ENCODE data around the gene IFIT1B.

The IFIT1B gene

DNA sequence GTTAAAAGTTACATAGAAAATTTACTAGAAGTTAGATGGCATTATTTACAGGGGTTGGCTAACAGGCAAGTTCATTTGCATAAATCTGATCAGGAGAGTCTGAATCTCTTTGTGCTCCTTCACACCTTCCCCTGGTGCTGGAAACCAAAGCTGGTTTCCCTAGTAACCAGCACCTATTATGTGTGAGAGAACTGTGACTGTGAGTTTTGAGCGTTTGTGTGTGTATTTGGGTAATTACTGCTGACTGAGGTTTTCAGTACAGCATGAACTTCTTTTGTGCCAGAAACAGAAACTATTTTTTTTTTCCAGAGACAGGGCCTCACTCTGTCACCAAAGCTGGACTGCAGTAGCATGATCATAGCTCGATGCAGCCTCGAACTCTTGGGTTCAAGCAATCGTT is 10.3 kb upstream of the IFIT1B start:
- Histone ChIP-seq H3K9me3 (ENCODE audit: control insufficient read depth, insufficient read depth, low read depth, low read length) (no peaks in the 10 kb centered on the region), H3K27ac (ENCODE audit: extremely low read depth, low read depth, low read length) (no peak overlapping the region), H3K4me3 (ENCODE audit: low read depth, low read length) (no peak overlapping the region), H3K36me3 (ENCODE audit: control insufficient read depth in 2 of 2, insufficient read depth in 1 of 2, low read length in 2 of 2) (no peaks in the 10 kb centered on the region), H3K4me1 (ENCODE audit: control insufficient read depth, insufficient read depth, low read length) (no peaks in the 10 kb centered on the region)
- CTCF ChIA-PET = interaction anchor here (0.5 kb wide), 1 partner anchor 22 kb away, joined by 3 read pairs; no protein-coding TSS in a partner anchor
- POLR2A ChIA-PET = no interaction called here
- TF ChIP-seq, protein P1, sequence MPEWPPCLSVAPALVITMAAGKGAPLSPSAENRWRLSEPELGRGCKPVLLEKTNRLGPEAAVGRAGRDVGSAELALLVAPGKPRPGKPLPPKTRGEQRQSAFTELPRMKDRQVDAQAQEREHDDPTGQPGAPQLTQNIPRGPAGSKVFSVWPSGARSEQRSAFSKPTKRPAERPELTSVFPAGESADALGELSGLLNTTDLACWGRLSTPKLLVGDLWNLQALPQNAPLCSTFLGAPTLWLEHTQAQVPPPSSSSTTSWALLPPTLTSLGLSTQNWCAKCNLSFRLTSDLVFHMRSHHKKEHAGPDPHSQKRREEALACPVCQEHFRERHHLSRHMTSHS (tag by site-specific recombination; IDR thresholded peaks at IDR 0.05) = no peak
- TF ChIP-seq, protein P2, sequence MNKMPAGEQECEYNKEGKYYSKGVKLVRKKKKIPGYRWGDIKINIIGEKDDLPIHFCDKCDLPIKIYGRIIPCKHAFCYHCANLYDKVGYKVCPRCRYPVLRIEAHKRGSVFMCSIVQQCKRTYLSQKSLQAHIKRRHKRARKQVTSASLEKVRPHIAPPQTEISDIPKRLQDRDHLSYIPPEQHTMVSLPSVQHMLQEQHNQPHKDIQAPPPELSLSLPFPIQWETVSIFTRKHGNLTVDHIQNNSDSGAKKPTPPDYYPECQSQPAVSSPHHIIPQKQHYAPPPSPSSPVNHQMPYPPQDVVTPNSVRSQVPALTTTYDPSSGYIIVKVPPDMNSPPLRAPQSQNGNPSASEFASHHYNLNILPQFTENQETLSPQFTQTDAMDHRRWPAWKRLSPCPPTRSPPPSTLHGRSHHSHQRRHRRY (tag by site-specific recombination; IDR thresholded peaks at IDR 0.05) = no peak
- TF ChIP-seq, protein P3, sequence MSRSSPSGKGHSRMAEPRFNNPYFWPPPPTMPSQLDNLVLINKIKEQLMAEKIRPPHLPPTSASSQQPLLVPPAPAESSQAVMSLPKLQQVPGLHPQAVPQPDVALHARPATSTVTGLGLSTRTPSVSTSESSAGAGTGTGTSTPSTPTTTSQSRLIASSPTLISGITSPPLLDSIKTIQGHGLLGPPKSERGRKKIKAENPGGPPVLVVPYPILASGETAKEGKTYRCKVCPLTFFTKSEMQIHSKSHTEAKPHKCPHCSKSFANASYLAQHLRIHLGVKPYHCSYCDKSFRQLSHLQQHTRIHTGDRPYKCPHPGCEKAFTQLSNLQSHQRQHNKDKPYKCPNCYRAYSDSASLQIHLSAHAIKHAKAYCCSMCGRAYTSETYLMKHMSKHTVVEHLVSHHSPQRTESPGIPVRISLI (tag by site-specific recombination; IDR thresholded peaks at IDR 0.05) = no peak
- TF ChIP-seq ZNF341 (tag by site-specific recombination; IDR thresholded peaks at IDR 0.05; ENCODE audit: low read depth) (no peak), ZNF239 (tag by site-specific recombination; IDR thresholded peaks at IDR 0.05) (no peak), ZNF48 (tag by site-specific recombination; IDR thresholded peaks at IDR 0.05) (no peak), ZNF133 (tag by site-specific recombination; IDR thresholded peaks at IDR 0.05) (no peak), ZBTB21 (tag by site-specific recombination; IDR thresholded peaks at IDR 0.05) (no peak), ZNF626 (tag by site-specific recombination; IDR thresholded peaks at IDR 0.05) (no peak), TCF7L2 (IDR thresholded peaks at IDR 0.05; ENCODE audit: borderline replicate concordance, low read depth, low read length) (no peak), ZNF19 (tag by site-specific recombination; IDR thresholded peaks at IDR 0.05; ENCODE audit: low read depth) (no peak), ZNF223 (tag by site-specific recombination; IDR thresholded peaks at IDR 0.05) (no peak), ZNF776 (tag by site-specific recombination; IDR thresholded peaks at IDR 0.05; ENCODE audit: borderline replicate concordance) (no peak), SCRT1 (tag by site-specific recombination; IDR thresholded peaks at IDR 0.05; ENCODE audit: borderline replicate concordance) (no peak)
- TF ChIP-seq, protein P4, sequence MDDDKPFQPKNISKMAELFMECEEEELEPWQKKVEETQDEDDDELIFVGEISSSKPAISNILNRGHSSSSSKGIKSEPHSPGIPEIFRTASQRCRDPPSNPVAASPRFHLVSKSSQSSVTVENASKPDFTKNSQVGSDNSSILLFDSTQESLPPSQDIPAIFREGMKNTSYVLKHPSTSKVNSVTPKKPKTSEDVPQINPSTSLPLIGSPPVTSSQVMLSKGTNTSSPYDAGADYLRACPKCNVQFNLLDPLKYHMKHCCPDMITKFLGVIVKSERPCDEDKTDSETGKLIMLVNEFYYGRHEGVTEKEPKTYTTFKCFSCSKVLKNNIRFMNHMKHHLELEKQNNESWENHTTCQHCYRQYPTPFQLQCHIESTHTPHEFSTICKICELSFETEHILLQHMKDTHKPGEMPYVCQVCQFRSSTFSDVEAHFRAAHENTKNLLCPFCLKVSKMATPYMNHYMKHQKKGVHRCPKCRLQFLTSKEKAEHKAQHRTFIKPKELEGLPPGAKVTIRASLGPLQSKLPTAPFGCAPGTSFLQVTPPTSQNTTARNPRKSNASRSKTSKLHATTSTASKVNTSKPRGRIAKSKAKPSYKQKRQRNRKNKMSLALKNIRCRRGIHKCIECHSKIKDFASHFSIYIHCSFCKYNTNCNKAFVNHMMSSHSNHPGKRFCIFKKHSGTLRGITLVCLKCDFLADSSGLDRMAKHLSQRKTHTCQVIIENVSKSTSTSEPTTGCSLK (tag by site-specific recombination; IDR thresholded peaks at IDR 0.05) = no peak
- TF ChIP-seq, protein P5, sequence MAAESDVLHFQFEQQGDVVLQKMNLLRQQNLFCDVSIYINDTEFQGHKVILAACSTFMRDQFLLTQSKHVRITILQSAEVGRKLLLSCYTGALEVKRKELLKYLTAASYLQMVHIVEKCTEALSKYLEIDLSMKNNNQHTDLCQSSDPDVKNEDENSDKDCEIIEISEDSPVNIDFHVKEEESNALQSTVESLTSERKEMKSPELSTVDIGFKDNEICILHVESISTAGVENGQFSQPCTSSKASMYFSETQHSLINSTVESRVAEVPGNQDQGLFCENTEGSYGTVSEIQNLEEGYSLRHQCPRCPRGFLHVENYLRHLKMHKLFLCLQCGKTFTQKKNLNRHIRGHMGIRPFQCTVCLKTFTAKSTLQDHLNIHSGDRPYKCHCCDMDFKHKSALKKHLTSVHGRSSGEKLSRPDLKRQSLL (tag by site-specific recombination; IDR thresholded peaks at IDR 0.05) = no peak
- TF ChIP-seq, protein P6, sequence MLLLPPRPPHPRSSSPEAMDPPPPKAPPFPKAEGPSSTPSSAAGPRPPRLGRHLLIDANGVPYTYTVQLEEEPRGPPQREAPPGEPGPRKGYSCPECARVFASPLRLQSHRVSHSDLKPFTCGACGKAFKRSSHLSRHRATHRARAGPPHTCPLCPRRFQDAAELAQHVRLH (tag by site-specific recombination; IDR thresholded peaks at IDR 0.05) = no peak
- TF ChIP-seq, protein P7, sequence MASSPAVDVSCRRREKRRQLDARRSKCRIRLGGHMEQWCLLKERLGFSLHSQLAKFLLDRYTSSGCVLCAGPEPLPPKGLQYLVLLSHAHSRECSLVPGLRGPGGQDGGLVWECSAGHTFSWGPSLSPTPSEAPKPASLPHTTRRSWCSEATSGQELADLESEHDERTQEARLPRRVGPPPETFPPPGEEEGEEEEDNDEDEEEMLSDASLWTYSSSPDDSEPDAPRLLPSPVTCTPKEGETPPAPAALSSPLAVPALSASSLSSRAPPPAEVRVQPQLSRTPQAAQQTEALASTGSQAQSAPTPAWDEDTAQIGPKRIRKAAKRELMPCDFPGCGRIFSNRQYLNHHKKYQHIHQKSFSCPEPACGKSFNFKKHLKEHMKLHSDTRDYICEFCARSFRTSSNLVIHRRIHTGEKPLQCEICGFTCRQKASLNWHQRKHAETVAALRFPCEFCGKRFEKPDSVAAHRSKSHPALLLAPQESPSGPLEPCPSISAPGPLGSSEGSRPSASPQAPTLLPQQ (tag by site-specific recombination; IDR thresholded peaks at IDR 0.05) = no peak
